K562 (cell line): ENCODE measurements around the gene NSMCE1. TPM values are rescaled to one million over a fixed set of nuclear protein-coding genes. Genes with fewer than 3 reads are reported as not detected.

Experiments
- ATAC-seq: fragments of 200-7000 bp; cut with Tn5 transposase; 3 replicates; pipeline ENCODE4 v1.9.1; 2020; ENCODE audit warnings: moderate library complexity
- BruUV-seq: library from RNA; stranded (reverse); fragments of 400-500 nt; replicated peaks from 2 replicates; lab custom pipeline; 2021; lab: Mats Ljungman, UMichigan
- CTCF ChIA-PET: fragments of 300-600 bp; formaldehyde crosslinking; extraction: SDS; loops from one replicate; lab custom pipeline; 2021; ENCODE audit warnings: low intra/inter-chr PET ratio; lab: Yijun Ruan, JAX
- POLR2A ChIA-PET: fragments of 300-600, 350-650 bp; sonication (Branson Sonifier 250); formaldehyde crosslinking; extraction: SDS; loops from one replicate; lab custom pipeline; 2021; ENCODE audit warnings: antibody characterized with exemption, inconsistent platforms; lab: Yijun Ruan, JAX
- DNase-seq, 4 experiments: peaks; one replicate each; pipeline versions ENCODE4 v3.0.0 to v3.0.0-alpha.2; 2011 to 2018; ENCODE audit warnings: low spot score in 3 of 4, mixed read lengths in 3 of 4; ENCODE audit errors: extremely low read depth in 1 of 4
- FAIRE-seq: peaks from 2 replicates; lab custom pipeline; 2011; peaks lifted over from hg19 to GRCh38; lab: Jason Lieb, UNC
- H2AFZ ChIP-seq: 2 replicates; pipeline ENCODE4 v1.6.0; 2011; ENCODE audit warnings: low read depth, low read length, control low read depth, inconsistent platforms
- H3K27ac ChIP-seq: fragments of 200-600 bp; 3 replicates; pipeline ENCODE4 v1.8.0; 2011; ENCODE audit warnings: low read depth, mild to moderate bottlenecking, control low read depth, inconsistent platforms, low read length, moderate library complexity, mixed read lengths; ENCODE audit errors: extremely low read depth
- H3K27me3 ChIP-seq, 2 experiments: fragments of 300-600 bp in 1 of 2; 2 replicates in 1 of 2; 3 replicates in 1 of 2; pipeline versions ENCODE4 v1.6.0 to v1.8.0; 2011; ENCODE audit warnings: inconsistent platforms in 2 of 2, low read length in 2 of 2, mild to moderate bottlenecking in 1 of 2, mixed read lengths in 1 of 2, moderate library complexity in 1 of 2; ENCODE audit not compliant: control insufficient read depth in 2 of 2, insufficient read depth in 2 of 2
- H3K36me3 ChIP-seq: fragments of 300-600 bp; 3 replicates; pipeline ENCODE4 v1.8.0; 2011; ENCODE audit warnings: mild to moderate bottlenecking, low read length, inconsistent platforms; ENCODE audit not compliant: control insufficient read depth, insufficient read depth
- H3K4me1 ChIP-seq, 2 experiments: fragments of 200-600 bp in 1 of 2; replicated peaks in 1 of 2; 2 replicates in 1 of 2; 3 replicates in 1 of 2; pipeline versions ENCODE4 v1.5.1 to v1.8.0; 2011; ENCODE audit warnings: inconsistent platforms in 2 of 2, low read length in 2 of 2, mild to moderate bottlenecking in 1 of 2, mixed read lengths in 1 of 2, moderate library complexity in 1 of 2; ENCODE audit not compliant: control insufficient read depth in 2 of 2, insufficient read depth in 2 of 2
- H3K4me2 ChIP-seq: 2 replicates; pipeline ENCODE4 v1.6.1; 2011; ENCODE audit warnings: low read length, control low read depth, inconsistent platforms, mixed read lengths; ENCODE audit not compliant: insufficient read depth
- H3K4me3 ChIP-seq: fragments of 200-600 bp; sonication (generic), shearing (Covaris generic); 2 replicates; pipeline ENCODE4 v1.5.1; 2016; ENCODE audit warnings: control low read depth, inconsistent platforms
- H3K79me2 ChIP-seq: fragments of 200-600 bp; 3 replicates; pipeline ENCODE4 v1.8.0; 2011; ENCODE audit warnings: low read length, inconsistent platforms; ENCODE audit not compliant: control insufficient read depth, insufficient read depth
- H3K9ac ChIP-seq, 2 experiments: 2 replicates each; pipeline versions ENCODE4 v1.6.0 to v1.6.1; 2011; ENCODE audit warnings: low read depth in 2 of 2, low read length in 2 of 2, control low read depth in 1 of 2, inconsistent platforms in 1 of 2, mild to moderate bottlenecking in 1 of 2, mixed read lengths in 1 of 2; ENCODE audit not compliant: insufficient read depth in 1 of 2
- H3K9me1 ChIP-seq: one replicate; pipeline ENCODE4 v1.6.0; 2011; ENCODE audit warnings: inconsistent platforms, mild to moderate bottlenecking, low read length, moderate library complexity; ENCODE audit not compliant: control insufficient read depth, insufficient read depth
- H3K9me3 ChIP-seq: replicated peaks from 2 replicates; pipeline ENCODE4 v1.5.1; 2011; ENCODE audit warnings: low read depth, low read length, inconsistent platforms; ENCODE audit not compliant: control insufficient read depth, insufficient read depth
- H4K20me1 ChIP-seq: replicated peaks from 2 replicates; pipeline ENCODE4 v1.6.1; 2011; ENCODE audit warnings: low read length, inconsistent platforms, mixed read lengths; ENCODE audit not compliant: control insufficient read depth, insufficient read depth
- ARHGAP35 ChIP-seq: fragments of 450-650 bp; IDR thresholded peaks from 2 replicates; pipeline ENCODE4 v1.6.1; 2018; ENCODE audit not compliant: partially characterized antibody
- CSDE1 ChIP-seq, 2 experiments: fragments of 450-650 bp; IDR thresholded peaks; 2 replicates each; pipeline ENCODE4 v1.6.1; 2016; ENCODE audit warnings: mild to moderate bottlenecking in 1 of 2
- HCFC1 ChIP-seq: IDR thresholded peaks from 2 replicates; pipeline ENCODE4 v1.6.1; 2012; ENCODE audit warnings: low read depth, low read length, improper control_type of control experiment
- SREBF1 ChIP-seq: fragments of 150-350 bp; IDR thresholded peaks from 2 replicates; pipeline ENCODE4 v1.6.1; 2014; ENCODE audit warnings: antibody characterized with exemption, low read depth, low read length, borderline replicate concordance
- ZNF253 ChIP-seq: fragments of 250-450 bp; sonication (Bioruptor Pico); conservative IDR thresholded peaks from 2 replicates; pipeline ENCODE4 v1.6.1; 2021; ENCODE audit warnings: mild to moderate bottlenecking
- ZNF584 ChIP-seq: fragments of 200-800 bp; sonication (Bioruptor generic); IDR thresholded peaks from 2 replicates; pipeline ENCODE4 v1.6.1; 2016; ENCODE audit warnings: low read depth, mild to moderate bottlenecking, missing genetic modification characterization, missing compliant biosample characterization
- ZNF76 ChIP-seq: fragments of 250-450 bp; sonication (Bioruptor Pico); IDR thresholded peaks from 2 replicates; pipeline ENCODE4 v1.4.0; 2020; ENCODE audit warnings: mild to moderate bottlenecking, moderate library complexity, borderline replicate concordance
- WGBS: fragments of 100-300 bp; shearing (Covaris generic); methylation state at CpG from one replicate; pipeline ENCODE4 v1.1.6; 2016; ENCODE audit warnings: low coverage, mixed read lengths; ENCODE audit not compliant: insufficient coverage; ENCODE audit errors: missing lambda C conversion rate; 5-methylcytosine and 5-hydroxymethylcytosine counted together
- in situ Hi-C: fragments of 300-500 bp; cut with MboI; formaldehyde crosslinking; loops from 4 replicates; pipeline ENCODE4 v1.15.0; 2018; ENCODE audit warnings: inconsistent platforms, mixed read lengths
- intact Hi-C: fragments of 100-400 bp; cut with micrococcal nuclease; formaldehyde crosslinking; loops from 2 replicates; pipeline ENCODE4 v1.14.2; 2022
- polyA plus RNA-seq, 8 experiments: library from polyadenylated mRNA; depleted of rRNA in 4 of 8; stranded (reverse) in 5 of 8; unstranded in 3 of 8; fragments of >200 nt; fragmentation: Nextera tagmentation in 2 of 8; fragmentation: Illumina TruSeq in 1 of 8; extraction: Ambion mirVana in 2 of 8; extraction: Trizol in 1 of 8; gene quantifications; 2 replicates each; pipeline versions ENCODE4 v1.2.1 to v1.2.3, GENCODE V29; 2011 to 2014; ENCODE audit warnings: inconsistent platforms in 1 of 8, missing spikeins in 1 of 8
- total RNA-seq, 7 experiments: library from RNA; depleted of rRNA in 6 of 7; stranded (reverse); fragments of >200 nt in 6 of 7; fragmentation: Illumina TruSeq in 2 of 7; extraction: Trizol in 2 of 7; gene quantifications; 2 replicates each; pipeline versions ENCODE4 v1.2.1 to v1.2.3, GENCODE V29; 2011 to 2021; ENCODE audit warnings: low replicate concordance in 1 of 7
- TF ChIP-seq, protein P1 (sequence below): fragments of 250-450 bp; sonication (Bioruptor Pico); IDR thresholded peaks from 2 replicates; pipeline ENCODE4 v1.9.0; 2021; ENCODE audit warnings: mild to moderate bottlenecking, inconsistent platforms
- TF ChIP-seq, protein P2 (sequence below): fragments of 250-450 bp; sonication (Bioruptor Pico); IDR thresholded peaks from 2 replicates; pipeline ENCODE4 v1.8.0; 2022; ENCODE audit warnings: inconsistent platforms
- TF ChIP-seq, protein P3 (sequence below): fragments of 450-650 bp; IDR thresholded peaks from 2 replicates; pipeline ENCODE4 v1.7.0; 2016; ENCODE audit warnings: borderline replicate concordance

NSMCE1 gene
- total and polyA plus RNA-seq, 9 of the 15 experiments (the other 6 are each of a cell fraction or from before 2014, with no cell fraction given): 52.1 to 163 (median 61.5) TPM

DNA sequence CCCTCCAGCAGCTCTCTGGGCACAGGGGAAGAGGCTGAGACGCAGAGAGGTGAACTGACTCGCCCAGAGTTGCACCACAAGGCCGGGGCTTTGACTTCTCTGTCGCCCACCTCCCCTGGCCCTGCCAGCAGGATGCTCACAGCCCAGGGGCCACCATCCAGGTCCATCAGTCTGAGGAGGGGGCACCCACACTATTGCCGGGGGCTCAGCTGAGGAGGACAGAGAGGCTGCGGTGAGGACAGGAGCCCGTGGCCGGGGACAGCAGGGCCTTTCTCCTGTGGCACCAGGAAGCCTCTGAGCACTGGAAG, 32.7 kb downstream of the NSMCE1 start:
- WGBS: 89% methylated on average over 3 of the region's 8 CpGs
- Histone ChIP-seq H3K4me1 (peaks cover 32 to 42% of the 10 kb centered on the region in 2 experiments), H3K27me3 (no peaks in the 10 kb centered on the region), H3K9me3 (no peaks in the 10 kb centered on the region), H3K36me3 (peaks cover 24% of the 10 kb centered on the region; the same call in 2 of the 3 replicates), H3K4me2 (peak overlapping the region; percentile 65; the same call in 1 of the 2 replicates), H3K27ac (peak overlapping the region; percentile 64), H3K79me2 (no peaks in the 10 kb centered on the region), H2AFZ (peak overlapping the region; percentile 83), H4K20me1 (no peaks in the 10 kb centered on the region), H3K9ac (peak overlapping the region; percentile 36 to 86; a peak in 3 of 4 replicates), H3K9me1 (no peaks in the 10 kb centered on the region), H3K4me3 (no peak overlapping the region)
- POLR2A ChIA-PET: interaction anchor here (1.0 to 1.6 kb wide), 3 partner anchors 11 to 23 kb away, joined by 3 to 4 read pairs (median 4); no protein-coding TSS in a partner anchor
- no peak for FAIRE-seq
- BruUV-seq: no TSS peak
- no peak; the same call in 2 of the 3 replicates for ATAC-seq
- CTCF ChIA-PET: interaction anchor here (0.9 to 2.0 kb wide), 3 partner anchors 57 to 221 kb away, joined by 3 to 19 read pairs (median 4); no protein-coding TSS in a partner anchor
- in situ Hi-C loops (no loop called here), intact Hi-C loops (loop anchor here (1.0 to 2.0 kb wide), 4 partner anchors 33 to 221 kb away; partner anchors contain the start of gene NSMCE1)
- DNase-seq: no peak
- no peak for TF ChIP-seq CSDE1 (IDR thresholded peaks at IDR 0.05)
- TF ChIP-seq, protein P1, sequence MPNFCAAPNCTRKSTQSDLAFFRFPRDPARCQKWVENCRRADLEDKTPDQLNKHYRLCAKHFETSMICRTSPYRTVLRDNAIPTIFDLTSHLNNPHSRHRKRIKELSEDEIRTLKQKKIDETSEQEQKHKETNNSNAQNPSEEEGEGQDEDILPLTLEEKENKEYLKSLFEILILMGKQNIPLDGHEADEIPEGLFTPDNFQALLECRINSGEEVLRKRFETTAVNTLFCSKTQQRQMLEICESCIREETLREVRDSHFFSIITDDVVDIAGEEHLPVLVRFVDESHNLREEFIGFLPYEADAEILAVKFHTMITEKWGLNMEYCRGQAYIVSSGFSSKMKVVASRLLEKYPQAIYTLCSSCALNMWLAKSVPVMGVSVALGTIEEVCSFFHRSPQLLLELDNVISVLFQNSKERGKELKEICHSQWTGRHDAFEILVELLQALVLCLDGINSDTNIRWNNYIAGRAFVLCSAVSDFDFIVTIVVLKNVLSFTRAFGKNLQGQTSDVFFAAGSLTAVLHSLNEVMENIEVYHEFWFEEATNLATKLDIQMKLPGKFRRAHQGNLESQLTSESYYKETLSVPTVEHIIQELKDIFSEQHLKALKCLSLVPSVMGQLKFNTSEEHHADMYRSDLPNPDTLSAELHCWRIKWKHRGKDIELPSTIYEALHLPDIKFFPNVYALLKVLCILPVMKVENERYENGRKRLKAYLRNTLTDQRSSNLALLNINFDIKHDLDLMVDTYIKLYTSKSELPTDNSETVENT (CRISPR knock-in tag): no peak
- TF ChIP-seq ZNF584 (CRISPR knock-in tag): no peak
- TF ChIP-seq, protein P2, sequence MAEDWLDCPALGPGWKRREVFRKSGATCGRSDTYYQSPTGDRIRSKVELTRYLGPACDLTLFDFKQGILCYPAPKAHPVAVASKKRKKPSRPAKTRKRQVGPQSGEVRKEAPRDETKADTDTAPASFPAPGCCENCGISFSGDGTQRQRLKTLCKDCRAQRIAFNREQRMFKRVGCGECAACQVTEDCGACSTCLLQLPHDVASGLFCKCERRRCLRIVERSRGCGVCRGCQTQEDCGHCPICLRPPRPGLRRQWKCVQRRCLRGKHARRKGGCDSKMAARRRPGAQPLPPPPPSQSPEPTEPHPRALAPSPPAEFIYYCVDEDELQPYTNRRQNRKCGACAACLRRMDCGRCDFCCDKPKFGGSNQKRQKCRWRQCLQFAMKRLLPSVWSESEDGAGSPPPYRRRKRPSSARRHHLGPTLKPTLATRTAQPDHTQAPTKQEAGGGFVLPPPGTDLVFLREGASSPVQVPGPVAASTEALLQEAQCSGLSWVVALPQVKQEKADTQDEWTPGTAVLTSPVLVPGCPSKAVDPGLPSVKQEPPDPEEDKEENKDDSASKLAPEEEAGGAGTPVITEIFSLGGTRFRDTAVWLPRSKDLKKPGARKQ (CRISPR knock-in tag): no peak
- TF ChIP-seq ARHGAP35: no peak
- TF ChIP-seq, protein P3, sequence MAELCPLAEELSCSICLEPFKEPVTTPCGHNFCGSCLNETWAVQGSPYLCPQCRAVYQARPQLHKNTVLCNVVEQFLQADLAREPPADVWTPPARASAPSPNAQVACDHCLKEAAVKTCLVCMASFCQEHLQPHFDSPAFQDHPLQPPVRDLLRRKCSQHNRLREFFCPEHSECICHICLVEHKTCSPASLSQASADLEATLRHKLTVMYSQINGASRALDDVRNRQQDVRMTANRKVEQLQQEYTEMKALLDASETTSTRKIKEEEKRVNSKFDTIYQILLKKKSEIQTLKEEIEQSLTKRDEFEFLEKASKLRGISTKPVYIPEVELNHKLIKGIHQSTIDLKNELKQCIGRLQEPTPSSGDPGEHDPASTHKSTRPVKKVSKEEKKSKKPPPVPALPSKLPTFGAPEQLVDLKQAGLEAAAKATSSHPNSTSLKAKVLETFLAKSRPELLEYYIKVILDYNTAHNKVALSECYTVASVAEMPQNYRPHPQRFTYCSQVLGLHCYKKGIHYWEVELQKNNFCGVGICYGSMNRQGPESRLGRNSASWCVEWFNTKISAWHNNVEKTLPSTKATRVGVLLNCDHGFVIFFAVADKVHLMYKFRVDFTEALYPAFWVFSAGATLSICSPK: no peak
- no peak for TF ChIP-seq SREBF1
- no peak for TF ChIP-seq ZNF253 (CRISPR knock-in tag)
- no peak for TF ChIP-seq HCFC1
- TF ChIP-seq ZNF76 (CRISPR knock-in tag): no peak
